Measurements from ENCODE around the gene LSM12. TPM values are rescaled to one million over a fixed set of nuclear protein-coding genes. Genes with fewer than 3 reads are reported as not detected.
A peak's percentile ranks its signal among the peaks of the same experiment; 100 is the strongest.

LSM12 gene
- polyA plus RNA-seq, 1 experiment = 57.5 TPM

DNA sequence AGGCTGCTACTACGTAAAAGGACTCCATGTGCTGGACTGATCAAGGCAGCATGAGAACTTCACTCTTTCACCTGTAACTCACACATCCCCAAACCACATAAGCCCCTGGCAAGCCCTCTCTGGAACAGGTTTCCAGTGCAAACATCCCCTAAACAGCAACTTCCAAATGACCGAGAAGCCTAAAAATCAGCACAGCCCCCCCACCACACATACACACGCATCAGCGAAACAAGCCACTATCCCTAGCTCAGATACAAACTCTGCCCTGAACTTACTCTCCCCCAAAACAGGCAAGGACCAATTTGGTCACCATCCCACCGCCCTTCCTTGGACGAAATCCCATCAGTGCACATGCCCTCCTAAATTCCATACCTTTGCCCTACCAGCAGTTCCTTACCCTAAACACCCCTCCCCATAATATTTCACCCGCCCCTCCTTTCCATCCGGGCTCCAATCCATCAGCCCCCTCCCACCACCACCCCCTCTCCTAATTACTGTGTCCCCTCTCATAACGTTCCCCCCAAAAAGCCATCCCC lies 735 bp downstream of the LSM12 start:
- CTCF ChIA-PET = interaction anchor here (0.7 to 2.3 kb wide), 6 partner anchors 15 to 188 kb away, joined by 3 to 6 read pairs (median 4); partner anchors contain the start of gene HDAC5
- peak overlapping the region; percentile 71 for H3K4me3 ChIP-seq (ENCODE audit: low read depth, low read length)
- H3K27ac ChIP-seq (ENCODE audit: low read depth, low read length) = peak overlapping the region; percentile 90
- no peaks in the 10 kb centered on the region for H3K27me3 ChIP-seq (ENCODE audit: control insufficient read depth, insufficient read depth, low read length)
- DNase-seq (ENCODE audit: low read depth, low spot score) = no peak
- POLR2A ChIA-PET = interaction anchor here (0.6 to 1.5 kb wide), 10 partner anchors 11 to 121 kb away, joined by 3 to 10 read pairs (median 5); partner anchors contain the start of genes HDAC5 and TMUB2
- TF ChIP-seq, protein P1, sequence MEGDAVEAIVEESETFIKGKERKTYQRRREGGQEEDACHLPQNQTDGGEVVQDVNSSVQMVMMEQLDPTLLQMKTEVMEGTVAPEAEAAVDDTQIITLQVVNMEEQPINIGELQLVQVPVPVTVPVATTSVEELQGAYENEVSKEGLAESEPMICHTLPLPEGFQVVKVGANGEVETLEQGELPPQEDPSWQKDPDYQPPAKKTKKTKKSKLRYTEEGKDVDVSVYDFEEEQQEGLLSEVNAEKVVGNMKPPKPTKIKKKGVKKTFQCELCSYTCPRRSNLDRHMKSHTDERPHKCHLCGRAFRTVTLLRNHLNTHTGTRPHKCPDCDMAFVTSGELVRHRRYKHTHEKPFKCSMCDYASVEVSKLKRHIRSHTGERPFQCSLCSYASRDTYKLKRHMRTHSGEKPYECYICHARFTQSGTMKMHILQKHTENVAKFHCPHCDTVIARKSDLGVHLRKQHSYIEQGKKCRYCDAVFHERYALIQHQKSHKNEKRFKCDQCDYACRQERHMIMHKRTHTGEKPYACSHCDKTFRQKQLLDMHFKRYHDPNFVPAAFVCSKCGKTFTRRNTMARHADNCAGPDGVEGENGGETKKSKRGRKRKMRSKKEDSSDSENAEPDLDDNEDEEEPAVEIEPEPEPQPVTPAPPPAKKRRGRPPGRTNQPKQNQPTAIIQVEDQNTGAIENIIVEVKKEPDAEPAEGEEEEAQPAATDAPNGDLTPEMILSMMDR (IDR thresholded peaks at IDR 0.05; ENCODE audit: low read depth, low read length) = no peak
- H3K9me3 ChIP-seq (ENCODE audit: control insufficient read depth, insufficient read depth, low read length) = no peaks in the 10 kb centered on the region

DNA sequence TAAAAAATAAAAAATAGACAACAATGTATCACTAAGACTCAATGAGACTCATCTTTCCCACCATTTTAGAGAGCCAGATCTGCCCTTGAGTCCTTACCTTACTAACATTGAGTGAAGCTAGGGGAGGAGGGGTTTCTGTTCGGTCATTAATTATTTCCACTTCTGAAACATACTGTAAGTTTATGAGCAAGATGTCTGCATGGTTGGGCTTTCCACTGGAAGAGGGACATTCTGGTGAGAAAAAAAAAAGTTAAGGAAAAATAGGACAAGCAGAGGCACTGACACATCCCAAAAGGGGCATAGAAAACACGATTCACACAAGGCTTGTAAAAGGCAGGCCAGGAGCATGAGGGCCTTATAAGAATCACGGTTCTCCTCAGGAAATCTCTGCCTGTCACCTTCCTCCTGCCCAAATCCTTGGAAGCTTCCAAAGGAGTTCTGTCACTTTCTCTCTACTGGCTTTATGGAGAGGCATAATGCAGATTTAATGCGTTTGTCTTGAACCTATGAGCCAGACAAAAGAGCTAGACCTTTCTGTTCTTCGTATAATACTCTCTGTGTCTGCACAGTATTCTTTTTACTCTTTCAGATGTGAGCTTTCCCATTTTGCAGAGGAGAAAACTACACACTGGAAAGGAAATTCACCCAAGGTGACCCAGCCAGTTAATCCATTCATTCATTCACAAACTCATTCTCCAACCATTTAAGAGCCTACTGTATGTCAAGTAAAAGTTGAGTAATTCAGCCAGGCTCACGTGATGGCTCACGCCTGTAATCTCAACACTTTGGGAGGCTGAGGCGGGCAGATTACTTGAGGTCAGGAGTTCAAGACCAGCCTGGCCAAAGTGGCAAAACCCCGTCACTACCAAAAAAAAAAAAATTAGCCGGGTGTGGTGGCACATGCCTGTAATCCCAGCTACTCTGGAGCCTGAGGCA lies 2.5 kb downstream of the LSM12 start:
- no peak for DNase-seq (ENCODE audit: low read depth, low spot score)
- ChIA-PET POLR2A (no interaction called here), CTCF (no interaction called here)
- H3K4me3 ChIP-seq (ENCODE audit: low read depth, low read length) = no peak overlapping the region
- H3K27me3 ChIP-seq (ENCODE audit: control insufficient read depth, insufficient read depth, low read length) = no peaks in the 10 kb centered on the region
- no peak overlapping the region for H3K27ac ChIP-seq (ENCODE audit: low read depth, low read length)
- H3K9me3 ChIP-seq (ENCODE audit: control insufficient read depth, insufficient read depth, low read length) = no peaks in the 10 kb centered on the region
- TF ChIP-seq, protein P1 (IDR thresholded peaks at IDR 0.05; ENCODE audit: low read depth, low read length) = no peak

DNA sequence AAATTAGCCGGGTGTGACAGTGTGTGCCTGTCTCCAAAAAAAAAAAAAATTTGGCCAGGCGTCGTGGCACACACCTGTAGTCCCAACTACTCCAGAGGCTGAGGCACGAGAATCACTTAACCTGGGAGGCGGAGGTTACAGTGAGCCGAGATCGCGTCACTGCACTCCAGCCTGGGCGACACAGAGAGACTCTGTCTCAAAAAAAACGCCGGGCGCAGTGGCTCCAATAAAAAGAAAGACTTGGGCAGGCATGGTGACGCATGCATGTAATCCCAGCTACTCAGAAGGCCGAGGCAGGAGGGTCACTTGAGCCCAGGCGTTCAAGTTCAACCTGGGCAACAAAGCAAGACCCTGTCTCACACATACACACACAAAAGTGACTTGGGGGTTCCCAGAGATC lies 3.6 kb downstream of the LSM12 start:
- Histone ChIP-seq H3K27me3 (ENCODE audit: control insufficient read depth, insufficient read depth, low read length) (no peaks in the 10 kb centered on the region), H3K27ac (ENCODE audit: low read depth, low read length) (no peak overlapping the region), H3K9me3 (ENCODE audit: control insufficient read depth, insufficient read depth, low read length) (no peaks in the 10 kb centered on the region), H3K4me3 (ENCODE audit: low read depth, low read length) (no peak overlapping the region)
- no peak for DNase-seq (ENCODE audit: low read depth, low spot score)
- POLR2A ChIA-PET = no interaction called here
- TF ChIP-seq, protein P1 (IDR thresholded peaks at IDR 0.05; ENCODE audit: low read depth, low read length) = no peak
- CTCF ChIA-PET = no interaction called here

DNA sequence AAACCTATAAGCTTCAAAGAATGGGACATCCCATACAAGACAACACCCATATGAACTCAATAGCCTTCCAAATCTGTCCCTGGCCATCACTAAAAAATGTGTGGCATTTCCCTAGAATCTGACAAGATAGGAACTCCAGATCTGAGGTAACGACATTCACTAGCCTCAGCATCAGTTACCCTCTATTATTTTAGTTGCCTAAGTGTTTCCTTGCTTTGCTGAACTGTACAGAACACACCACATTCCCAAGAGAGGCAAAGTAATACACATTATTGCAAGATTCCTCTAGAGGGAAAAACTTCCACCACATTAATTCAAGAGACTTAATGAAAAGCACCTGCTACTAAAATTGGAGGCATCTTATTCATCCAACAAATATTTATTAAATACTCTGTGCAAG lies 5.0 kb downstream of the LSM12 start:
- no peak for DNase-seq (ENCODE audit: low read depth, low spot score)
- H3K4me3 ChIP-seq (ENCODE audit: low read depth, low read length) = no peak overlapping the region
- no peaks in the 10 kb centered on the region for H3K27me3 ChIP-seq (ENCODE audit: control insufficient read depth, insufficient read depth, low read length)
- no peaks in the 10 kb centered on the region for H3K9me3 ChIP-seq (ENCODE audit: control insufficient read depth, insufficient read depth, low read length)
- ChIA-PET POLR2A (no interaction called here), CTCF (interaction anchor here (0.7 to 0.8 kb wide), 3 partner anchors 17 to 183 kb away, joined by 3 to 10 read pairs (median 6); no protein-coding TSS in a partner anchor)
- TF ChIP-seq, protein P1 (IDR thresholded peaks at IDR 0.05; ENCODE audit: low read depth, low read length) = no peak
- H3K27ac ChIP-seq (ENCODE audit: low read depth, low read length) = no peak overlapping the region

Data from AG04450 (cell line).